A673 (cell line): ENCODE measurements around the gene BCAT1.

Experiments
- EZH2 ChIP-seq: fragments of 200-600 bp; sonication (generic); IDR thresholded peaks from 2 replicates; pipeline ENCODE4 v1.6.1; 2017; ENCODE audit warnings: borderline replicate concordance, low read depth, mild to moderate bottlenecking, mixed read lengths, antibody characterized with exemption, low read length; ENCODE audit not compliant: poor library complexity, severe bottlenecking
- TF ChIP-seq, protein P1 (sequence below): fragments of 300-800, 200-600 bp; sonication (generic); conservative IDR thresholded peaks from 2 replicates; pipeline ENCODE4 v1.5.1; 2017; ENCODE audit warnings: low read depth, mild to moderate bottlenecking, antibody characterized with exemption, low read length, moderate library complexity, mixed read lengths

DNA sequence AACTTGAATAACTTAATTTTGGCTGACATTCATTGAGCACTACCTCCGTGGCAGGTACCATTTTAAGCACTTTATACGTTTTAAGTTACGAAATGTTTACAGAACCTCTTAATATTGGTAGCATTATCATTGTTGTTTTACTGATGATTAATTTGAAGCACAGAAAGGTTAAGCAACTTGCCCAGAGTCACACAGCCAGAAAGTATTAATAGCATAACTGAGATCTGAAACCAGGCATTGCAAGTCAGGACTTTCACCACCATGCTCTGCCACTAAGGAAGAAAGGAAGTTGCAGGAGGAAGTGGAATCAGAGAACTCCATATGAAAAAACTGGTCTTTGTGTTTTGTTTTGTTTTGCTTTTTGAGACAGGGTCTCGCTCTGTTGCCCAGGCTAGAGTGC is 28.2 kb upstream of the BCAT1 start:
- TF ChIP-seq, protein P1, sequence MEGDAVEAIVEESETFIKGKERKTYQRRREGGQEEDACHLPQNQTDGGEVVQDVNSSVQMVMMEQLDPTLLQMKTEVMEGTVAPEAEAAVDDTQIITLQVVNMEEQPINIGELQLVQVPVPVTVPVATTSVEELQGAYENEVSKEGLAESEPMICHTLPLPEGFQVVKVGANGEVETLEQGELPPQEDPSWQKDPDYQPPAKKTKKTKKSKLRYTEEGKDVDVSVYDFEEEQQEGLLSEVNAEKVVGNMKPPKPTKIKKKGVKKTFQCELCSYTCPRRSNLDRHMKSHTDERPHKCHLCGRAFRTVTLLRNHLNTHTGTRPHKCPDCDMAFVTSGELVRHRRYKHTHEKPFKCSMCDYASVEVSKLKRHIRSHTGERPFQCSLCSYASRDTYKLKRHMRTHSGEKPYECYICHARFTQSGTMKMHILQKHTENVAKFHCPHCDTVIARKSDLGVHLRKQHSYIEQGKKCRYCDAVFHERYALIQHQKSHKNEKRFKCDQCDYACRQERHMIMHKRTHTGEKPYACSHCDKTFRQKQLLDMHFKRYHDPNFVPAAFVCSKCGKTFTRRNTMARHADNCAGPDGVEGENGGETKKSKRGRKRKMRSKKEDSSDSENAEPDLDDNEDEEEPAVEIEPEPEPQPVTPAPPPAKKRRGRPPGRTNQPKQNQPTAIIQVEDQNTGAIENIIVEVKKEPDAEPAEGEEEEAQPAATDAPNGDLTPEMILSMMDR, result no peak
- no peak for TF ChIP-seq EZH2
